ENCODE measurements around the gene PKD2.
A peak's percentile ranks its signal among the peaks of the same experiment; 100 is the strongest.
"Not testable (repeated sequence)": the region's sequence is repeated elsewhere in the genome, so short reads cannot be mapped to it uniquely, and the experiment has no call there.

PKD2 gene

DNA sequence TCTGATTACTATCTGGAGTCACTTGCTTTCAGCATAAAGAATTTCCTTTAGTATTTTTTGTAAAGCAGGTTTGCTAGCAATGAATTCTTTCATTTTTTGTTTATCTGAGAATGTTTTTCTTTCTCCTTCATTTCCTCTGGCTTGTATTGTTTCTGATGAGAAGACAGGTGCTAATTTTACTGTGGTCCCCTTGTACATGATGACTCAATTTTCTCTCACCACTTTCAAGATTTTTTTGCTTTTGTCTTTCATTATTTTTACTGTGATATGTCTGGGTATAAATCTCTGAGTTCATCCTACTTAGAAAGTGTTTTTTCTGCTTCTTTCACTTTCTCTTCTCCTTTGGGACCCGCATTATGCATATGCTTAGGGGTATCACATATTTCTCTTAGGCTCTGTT lies 62.6 kb downstream of the PKD2 start:
- DNase-seq (ENCODE audit: low read depth in 2 of 2), result no peak

DNA sequence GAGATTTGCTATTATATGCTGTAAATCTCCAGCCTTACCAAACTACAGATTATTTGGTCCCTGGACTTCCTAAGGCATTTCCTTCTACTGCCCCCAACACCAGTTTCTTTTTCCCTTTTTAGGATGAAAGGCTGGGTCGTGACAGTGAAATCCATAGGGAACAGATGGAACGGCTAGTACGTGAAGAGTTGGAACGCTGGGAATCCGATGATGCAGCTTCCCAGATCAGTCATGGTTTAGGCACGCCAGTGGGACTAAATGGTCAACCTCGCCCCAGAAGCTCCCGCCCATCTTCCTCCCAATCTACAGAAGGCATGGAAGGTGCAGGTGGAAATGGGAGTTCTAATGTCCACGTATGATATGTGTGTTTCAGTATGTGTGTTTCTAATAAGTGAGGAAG lies 67.9 kb downstream of the PKD2 start:
- DNase-seq (ENCODE audit: low read depth in 2 of 2), result no peak

GRCh38 chr4:88077911-88078524 lies 70.6 kb downstream of the PKD2 start:
- no peak for DNase-seq (ENCODE audit: low read depth in 2 of 2)

GRCh38 chr4:88078579-88078978 lies 71.1 kb downstream of the PKD2 start:
- no peak for DNase-seq (ENCODE audit: low read depth in 2 of 2)

- no peak for DNase-seq (ENCODE audit: low read depth in 2 of 2)
Measured at GRCh38 chr4:88080626-88081025, 73.2 kb downstream of the PKD2 start.

GRCh38 chr4:88087004-88087403 lies 79.6 kb downstream of the PKD2 start:
- no peak for DNase-seq (ENCODE audit: low read depth in 2 of 2)

GRCh38 chr4:88090898-88091297 lies 83.5 kb downstream of the PKD2 start:
- DNase-seq (ENCODE audit: low read depth in 2 of 2), result no peak

DNA sequence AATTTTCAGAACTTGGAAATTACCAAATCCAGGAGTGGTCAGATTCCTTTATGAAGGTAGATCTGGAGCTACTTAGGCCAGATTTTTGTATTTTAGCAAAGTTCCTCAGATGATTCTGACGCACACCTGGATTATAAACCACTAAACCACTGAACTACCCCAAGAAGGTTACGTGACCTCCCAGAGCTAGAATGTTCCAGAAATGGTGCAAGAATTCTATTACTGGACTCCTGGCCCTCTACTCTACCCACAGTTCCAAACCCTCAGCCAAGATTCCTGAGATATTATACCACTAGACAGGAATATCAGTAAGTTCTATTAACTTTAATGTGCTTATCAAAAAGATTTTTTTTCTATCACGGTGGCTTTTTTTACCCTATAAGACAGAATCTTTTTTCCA lies 83.9 kb downstream of the PKD2 start:
- no peak for DNase-seq (ENCODE audit: low read depth in 2 of 2)

GRCh38 chr4:88093874-88094273 lies 86.4 kb downstream of the PKD2 start:
- DNase-seq (ENCODE audit: low read depth in 2 of 2), result no peak

GRCh38 chr4:88097301-88097700 lies 89.9 kb downstream of the PKD2 start:
- DNase-seq (ENCODE audit: low read depth in 2 of 2), result no peak

DNA sequence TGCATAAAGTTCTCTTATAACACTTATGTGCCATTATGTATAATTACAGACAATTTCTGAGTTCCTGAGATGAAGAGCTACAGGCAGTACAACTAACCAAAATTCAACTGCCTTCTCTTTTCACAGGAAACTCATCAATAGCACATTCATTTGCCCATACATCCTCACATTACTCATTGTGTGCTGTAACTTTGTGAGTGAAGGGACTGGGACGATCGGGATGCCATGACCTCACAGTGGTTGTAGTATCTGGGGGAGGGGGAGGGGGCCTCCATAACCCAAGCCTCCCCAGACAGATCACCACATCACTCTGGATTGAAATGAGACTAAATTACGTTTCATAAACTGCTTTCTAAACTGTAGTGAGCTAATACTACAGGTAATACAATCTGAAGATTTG lies 90.3 kb downstream of the PKD2 start:
- no peak for DNase-seq (ENCODE audit: low read depth in 2 of 2)

DNA sequence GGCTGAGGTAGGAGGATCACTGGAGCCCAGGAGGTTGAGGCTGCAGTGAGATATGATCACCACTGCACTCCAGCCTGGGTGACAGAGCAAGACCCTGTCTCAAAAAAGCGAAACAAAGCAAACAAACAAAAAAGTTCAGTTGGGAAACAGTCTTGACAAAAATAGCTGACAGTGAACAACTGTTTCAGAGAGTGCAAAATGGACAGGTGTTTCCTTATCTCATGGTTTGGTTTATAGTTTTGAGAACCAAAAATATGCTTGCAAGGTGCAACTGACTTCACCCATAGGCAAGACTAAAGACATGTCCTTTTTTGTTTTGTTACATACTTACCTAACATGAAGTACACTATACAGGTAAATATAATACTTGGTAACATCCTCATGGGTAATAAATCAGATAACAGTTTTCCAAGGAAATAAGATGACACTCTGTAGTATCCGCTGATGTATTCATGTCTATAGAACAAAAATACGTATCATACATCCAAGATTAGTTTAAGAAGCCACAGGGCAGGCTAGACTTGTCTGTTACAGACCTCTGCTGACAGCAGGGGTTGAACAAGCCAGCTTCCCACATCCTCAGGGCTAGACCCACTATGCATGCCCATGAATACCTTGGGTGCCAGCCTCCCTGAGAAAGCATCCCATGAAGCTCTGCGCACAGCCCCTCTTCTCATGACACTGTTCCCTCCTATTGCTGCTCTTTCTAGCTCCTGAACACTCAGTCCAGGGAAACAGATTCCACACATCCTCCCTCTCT lies 91.7 kb downstream of the PKD2 start:
- no peak for DNase-seq (ENCODE audit: low read depth in 2 of 2)

DNA sequence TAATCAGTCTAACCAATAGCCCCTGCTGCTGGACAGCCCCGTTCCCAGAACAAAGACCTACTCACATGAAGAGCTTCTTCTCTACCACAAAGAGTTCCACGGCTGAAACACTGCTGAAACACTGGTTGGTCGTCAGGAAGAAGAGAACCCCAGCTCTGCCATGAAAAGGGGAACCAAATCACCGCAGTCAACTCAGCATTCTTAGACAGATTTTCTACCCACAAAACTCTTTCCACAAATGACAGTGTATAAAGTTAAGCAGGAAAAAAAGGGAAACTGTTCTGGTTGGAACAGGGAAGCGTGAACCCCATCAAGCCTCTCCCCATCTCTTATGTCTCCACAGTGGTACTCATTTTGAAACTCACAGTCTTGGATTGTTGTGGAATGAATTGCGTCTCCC lies 93.7 kb downstream of the PKD2 start:
- no peak for DNase-seq (ENCODE audit: low read depth in 2 of 2)

- DNase-seq (ENCODE audit: low read depth in 2 of 2), result no peak
Measured at GRCh38 chr4:88102026-88102425, 94.6 kb downstream of the PKD2 start.

DNA sequence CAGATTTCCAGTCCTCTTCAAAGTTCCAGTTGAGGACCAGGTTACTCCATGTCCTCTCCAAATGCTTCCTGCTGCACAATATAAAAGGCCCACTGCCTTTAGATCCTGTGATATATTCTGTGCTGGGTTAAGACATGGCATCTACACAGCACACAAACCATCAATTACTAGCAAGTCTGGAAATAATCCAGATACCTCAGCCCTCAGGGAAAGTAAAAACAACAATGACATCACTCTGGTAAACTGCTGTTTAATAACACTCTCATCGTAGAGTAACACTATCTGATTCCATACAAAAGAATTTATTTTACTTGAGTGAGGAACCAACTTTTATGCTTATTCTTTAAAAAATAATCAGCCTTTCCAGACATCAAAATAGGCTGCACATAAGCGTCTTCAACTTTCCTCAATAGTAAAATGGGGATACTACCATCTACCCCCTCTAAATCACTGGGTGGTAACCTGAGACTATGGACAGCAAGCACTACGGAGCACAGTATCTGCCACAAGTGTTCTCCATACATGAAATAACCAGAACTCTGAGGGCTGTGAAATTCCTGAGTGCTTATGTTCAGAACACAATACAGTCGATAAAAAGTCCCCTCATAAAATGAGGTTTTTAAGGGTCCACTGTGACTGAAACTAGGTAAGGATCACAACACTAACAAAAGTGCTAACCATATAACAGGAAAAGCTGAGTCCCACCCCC lies 97.6 kb downstream of the PKD2 start:
- DNase-seq (ENCODE audit: low read depth in 2 of 2), result peak; percentile 49 to 50

GRCh38 chr4:88106205-88106604 lies 98.8 kb downstream of the PKD2 start:
- peak in 1 of 2 experiments; percentile 10 for DNase-seq (ENCODE audit: low read depth in 2 of 2)

DNA sequence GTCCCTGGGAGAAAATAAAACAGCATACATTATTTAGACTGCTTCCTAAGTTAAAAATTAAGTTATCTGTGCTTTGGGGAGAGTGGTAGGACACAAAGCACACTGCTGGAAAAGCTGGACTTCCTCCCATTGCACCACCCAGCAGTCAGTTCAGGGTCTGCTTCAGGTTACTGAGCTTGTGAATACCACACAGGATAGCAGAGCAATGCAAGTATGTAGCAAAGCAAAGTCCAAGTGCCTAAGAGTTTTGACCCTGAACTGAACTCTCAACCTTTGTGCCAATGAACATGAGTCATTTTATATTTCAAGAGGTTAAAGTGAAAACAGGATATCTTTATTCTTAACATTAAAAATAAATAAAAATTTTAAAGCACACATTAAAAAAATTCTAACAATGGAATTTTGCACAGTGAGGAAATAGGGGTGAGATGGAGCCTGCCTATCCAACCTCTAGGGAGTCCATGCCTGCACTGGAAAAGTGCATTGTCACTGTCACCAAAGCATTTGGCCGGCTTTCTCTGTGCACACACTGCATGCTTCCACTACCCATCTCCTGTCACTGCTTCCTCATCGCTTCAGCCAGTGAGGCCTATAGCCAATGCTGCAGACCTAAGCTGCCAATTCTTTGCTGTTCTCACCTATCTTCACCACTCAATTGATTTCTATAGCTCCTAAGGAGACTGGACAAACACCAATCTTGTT lies 100.1 kb downstream of the PKD2 start:
- no peak for DNase-seq (ENCODE audit: low read depth in 2 of 2)

GRCh38 chr4:88108108-88108465 lies 100.7 kb downstream of the PKD2 start:
- not testable (repeated sequence) for DNase-seq (ENCODE audit: low read depth in 2 of 2)

DNA sequence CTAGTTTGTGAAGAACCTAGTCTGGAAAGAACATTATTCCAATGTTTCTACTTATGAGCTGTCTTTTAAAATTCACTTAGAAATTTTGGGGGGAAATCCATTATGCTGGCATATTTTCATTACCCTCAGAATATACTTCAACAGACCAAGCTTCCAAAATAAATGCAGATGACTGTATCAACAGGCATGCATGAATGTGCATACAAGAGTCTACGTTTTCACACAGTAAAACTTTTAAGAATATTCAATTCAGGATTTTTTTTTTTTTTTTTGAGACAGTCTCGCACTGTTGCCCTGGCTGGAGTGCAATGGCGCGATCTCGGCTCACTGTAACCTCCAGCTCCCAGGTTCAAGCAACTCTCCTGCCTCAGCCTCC lies 101.3 kb downstream of the PKD2 start:
- DNase-seq (ENCODE audit: low read depth in 2 of 2), result no peak

DNA sequence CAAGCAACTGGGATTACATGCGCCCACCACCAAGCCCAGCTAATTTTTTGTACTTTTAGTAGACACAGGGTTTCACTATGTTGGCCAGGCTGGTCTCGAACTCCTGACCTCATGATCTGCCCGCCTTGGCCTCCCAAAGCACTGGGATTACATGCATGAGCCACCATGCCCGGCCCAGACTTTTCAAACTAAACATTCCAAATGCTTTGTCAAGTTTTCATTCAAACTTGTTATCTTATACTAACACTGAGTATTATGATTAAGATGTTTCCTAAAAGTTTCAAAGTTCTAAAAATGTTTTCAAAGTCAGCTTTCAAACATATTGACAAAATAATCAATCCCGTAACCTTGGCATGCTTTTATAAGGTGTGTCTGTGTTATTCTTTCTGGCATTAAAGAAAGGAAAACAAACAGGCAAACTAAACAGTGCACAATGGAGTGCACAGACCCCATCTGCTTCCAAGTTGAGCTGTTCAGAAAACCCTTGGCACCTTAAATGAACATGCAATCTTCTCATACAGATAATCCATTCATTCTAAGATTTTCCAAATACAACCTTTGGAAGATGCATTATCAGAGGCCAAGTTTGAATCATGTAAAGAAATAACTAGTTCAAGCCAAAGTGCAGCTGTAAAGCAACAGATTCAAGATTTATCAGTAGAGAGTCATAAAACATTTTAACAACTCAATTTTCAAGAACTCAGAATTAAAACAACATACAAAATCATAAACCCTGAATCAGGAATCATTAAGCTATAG lies 101.9 kb downstream of the PKD2 start:
- DNase-seq (ENCODE audit: low read depth in 2 of 2), result no peak

GRCh38 chr4:88110826-88111225 lies 103.4 kb downstream of the PKD2 start:
- no peak for DNase-seq (ENCODE audit: low read depth in 2 of 2)

GRCh38 chr4:88112856-88113255 lies 105.4 kb downstream of the PKD2 start:
- DNase-seq (ENCODE audit: low read depth in 2 of 2), result no peak

Data from fibroblast of skin of left quadriceps (primary cell).